ENCODE data around the gene SSH2. TPM values are rescaled to one million over a fixed set of nuclear protein-coding genes. Genes with fewer than 3 reads are reported as not detected.
A peak's percentile ranks its signal among the peaks of the same experiment; 100 is the strongest.

SSH2 gene
- total RNA-seq, 6 experiments from 2014 or later, result 22.2 to 27.0 (median 23.2) TPM

- H3K36me3 Mint-ChIP-seq (ENCODE audit: low read depth), result peaks cover 5% of the 10 kb centered on the region
- H3K4me3 Mint-ChIP-seq, result no peak overlapping the region; the same call in 1 of the 2 replicates
- H3K9me3 Mint-ChIP-seq, result no peaks in the 10 kb centered on the region
- TF ChIP-seq, protein P1, sequence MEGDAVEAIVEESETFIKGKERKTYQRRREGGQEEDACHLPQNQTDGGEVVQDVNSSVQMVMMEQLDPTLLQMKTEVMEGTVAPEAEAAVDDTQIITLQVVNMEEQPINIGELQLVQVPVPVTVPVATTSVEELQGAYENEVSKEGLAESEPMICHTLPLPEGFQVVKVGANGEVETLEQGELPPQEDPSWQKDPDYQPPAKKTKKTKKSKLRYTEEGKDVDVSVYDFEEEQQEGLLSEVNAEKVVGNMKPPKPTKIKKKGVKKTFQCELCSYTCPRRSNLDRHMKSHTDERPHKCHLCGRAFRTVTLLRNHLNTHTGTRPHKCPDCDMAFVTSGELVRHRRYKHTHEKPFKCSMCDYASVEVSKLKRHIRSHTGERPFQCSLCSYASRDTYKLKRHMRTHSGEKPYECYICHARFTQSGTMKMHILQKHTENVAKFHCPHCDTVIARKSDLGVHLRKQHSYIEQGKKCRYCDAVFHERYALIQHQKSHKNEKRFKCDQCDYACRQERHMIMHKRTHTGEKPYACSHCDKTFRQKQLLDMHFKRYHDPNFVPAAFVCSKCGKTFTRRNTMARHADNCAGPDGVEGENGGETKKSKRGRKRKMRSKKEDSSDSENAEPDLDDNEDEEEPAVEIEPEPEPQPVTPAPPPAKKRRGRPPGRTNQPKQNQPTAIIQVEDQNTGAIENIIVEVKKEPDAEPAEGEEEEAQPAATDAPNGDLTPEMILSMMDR (IDR thresholded peaks at IDR 0.05), result no peak
- H3K27ac Mint-ChIP-seq, result no peak overlapping the region
- DNase-seq, result no peak
- H3K27me3 Mint-ChIP-seq (ENCODE audit: insufficient read depth), result no peaks in the 10 kb centered on the region
- H3K4me1 Mint-ChIP-seq (ENCODE audit: low read depth), result peaks cover 29% of the 10 kb centered on the region
Measured at GRCh38 chr17:29927546-29927945, 2.5 kb downstream of the SSH2 start.

DNA sequence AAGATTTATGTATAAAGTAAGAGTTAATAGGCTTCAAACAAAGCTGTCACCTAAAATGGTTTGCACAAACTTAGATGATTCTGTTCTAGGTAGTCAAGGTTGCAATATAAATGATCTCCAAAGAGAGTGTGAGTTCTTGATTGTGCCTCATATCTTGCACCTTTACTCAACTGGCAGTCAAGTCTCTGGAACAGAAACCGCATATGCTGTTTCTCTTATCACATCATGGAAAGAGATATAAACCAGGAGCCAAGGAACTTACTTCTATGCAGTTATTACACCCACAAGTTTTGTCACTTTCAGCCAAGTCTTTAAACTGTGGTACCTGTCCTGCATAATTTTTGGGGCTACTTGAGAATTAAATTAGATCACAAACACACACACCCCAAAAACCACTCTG lies 5.2 kb downstream of the SSH2 start:
- peaks cover 5% of the 10 kb centered on the region for H3K36me3 Mint-ChIP-seq (ENCODE audit: low read depth)
- no peak overlapping the region for H3K4me3 Mint-ChIP-seq
- no peaks in the 10 kb centered on the region for H3K9me3 Mint-ChIP-seq
- H3K27ac Mint-ChIP-seq, result no peak overlapping the region
- H3K27me3 Mint-ChIP-seq (ENCODE audit: insufficient read depth), result no peaks in the 10 kb centered on the region
- no peak for DNase-seq
- peaks cover 32% of the 10 kb centered on the region for H3K4me1 Mint-ChIP-seq (ENCODE audit: low read depth)
- TF ChIP-seq, protein P1 (IDR thresholded peaks at IDR 0.05), result no peak

DNA sequence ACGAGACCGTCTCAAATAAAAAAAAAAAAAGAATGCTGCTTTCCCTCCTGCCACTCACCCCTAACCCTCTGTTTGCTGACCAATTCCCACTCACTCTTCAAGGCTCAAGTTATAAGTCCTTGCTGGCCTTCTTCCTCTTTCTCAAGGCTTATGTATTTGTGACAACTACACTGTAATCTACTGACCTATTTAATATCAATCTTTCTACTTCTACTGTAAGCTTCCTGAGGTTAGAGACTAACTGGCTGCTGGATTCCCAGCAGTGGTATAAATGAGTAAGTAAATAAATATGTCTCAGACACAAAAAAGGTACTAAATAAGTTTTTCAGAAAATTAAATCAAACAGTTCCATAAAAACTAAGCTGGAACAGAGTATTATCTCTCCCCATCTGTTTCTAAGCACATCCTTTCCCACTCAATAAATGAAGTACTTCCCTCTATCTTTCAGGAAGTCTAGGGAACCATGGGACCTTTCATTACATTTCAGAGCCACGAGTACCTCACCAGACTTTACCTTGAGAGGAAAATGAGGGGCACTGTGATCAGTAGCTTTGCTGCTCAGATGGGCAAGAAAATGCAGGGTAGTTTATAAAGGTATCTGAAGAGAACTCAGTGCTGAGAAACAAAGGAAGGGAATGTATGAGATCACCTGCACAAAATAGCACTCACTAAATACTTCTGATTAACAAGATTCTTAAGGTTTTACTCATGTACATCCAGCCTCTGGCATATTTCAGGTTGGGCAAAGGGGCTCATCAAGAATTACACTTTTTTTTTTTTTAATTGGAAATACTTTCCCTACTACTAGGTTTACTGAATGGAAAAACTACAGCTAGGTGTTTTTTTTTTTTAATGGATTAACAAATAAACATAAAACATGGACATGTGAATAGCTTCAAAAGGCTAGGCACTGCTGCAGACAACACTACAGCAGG lies 10.8 kb downstream of the SSH2 start:
- Mint-ChIP-seq H3K4me1 (ENCODE audit: low read depth) (peaks cover 42% of the 10 kb centered on the region), H3K36me3 (ENCODE audit: low read depth) (peaks cover 12% of the 10 kb centered on the region), H3K4me3 (peak overlapping the region; percentile 56), H3K27me3 (ENCODE audit: insufficient read depth) (no peaks in the 10 kb centered on the region), H3K27ac (peak overlapping the region; percentile 85), H3K9me3 (no peaks in the 10 kb centered on the region)
- DNase-seq, result peak; percentile 24
- TF ChIP-seq, protein P1 (IDR thresholded peaks at IDR 0.05), result no peak

- DNase-seq, result no peak
- peaks cover 12% of the 10 kb centered on the region for H3K36me3 Mint-ChIP-seq (ENCODE audit: low read depth)
Measured at GRCh38 chr17:29918016-29918415, 12.0 kb downstream of the SSH2 start.

DNA sequence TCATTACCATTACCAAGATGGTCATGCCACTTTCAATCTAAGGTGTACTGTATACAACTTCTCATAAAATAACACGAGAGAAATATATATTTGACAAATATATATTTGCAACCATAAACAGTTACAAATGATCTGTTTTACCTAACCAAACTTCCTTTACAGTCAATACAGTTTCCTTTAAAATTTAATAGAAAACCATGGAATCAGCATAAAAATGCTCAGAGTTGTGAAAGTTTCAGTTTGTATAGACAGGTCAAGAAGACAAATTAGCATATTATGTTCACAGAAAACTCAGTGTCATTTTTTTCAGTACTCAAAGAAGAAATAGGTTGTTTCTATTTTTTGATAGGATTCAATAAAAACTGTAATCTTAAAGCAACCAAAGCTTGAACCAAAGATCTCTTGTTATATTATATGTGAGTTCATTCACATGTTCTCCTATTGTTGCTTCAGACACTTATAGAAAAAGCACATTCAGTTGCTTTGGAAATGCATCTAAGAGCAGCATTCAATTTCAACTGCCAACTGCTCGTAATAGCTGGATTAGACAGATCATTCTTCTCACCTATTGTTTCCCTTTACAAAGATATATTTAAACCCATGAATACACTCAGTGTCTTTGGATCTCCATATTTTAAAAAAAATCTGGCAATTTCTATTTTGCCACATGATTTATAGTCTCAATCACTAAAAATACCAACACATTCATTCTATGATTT lies 15.1 kb downstream of the SSH2 start:
- TF ChIP-seq, protein P1 (IDR thresholded peaks at IDR 0.05), result no peak
- Mint-ChIP-seq H3K9me3 (no peaks in the 10 kb centered on the region), H3K27ac (no peak overlapping the region), H3K27me3 (ENCODE audit: insufficient read depth) (no peaks in the 10 kb centered on the region), H3K4me1 (ENCODE audit: low read depth) (peaks cover 61% of the 10 kb centered on the region), H3K4me3 (no peak overlapping the region), H3K36me3 (ENCODE audit: low read depth) (peaks cover 12% of the 10 kb centered on the region)
- DNase-seq, result no peak

More at GRCh38 chr17:29918016-29918415, 12.0 kb downstream of the SSH2 start:
- H3K4me3 Mint-ChIP-seq, result no peak overlapping the region
- peak overlapping the region; percentile 85; the same call in 1 of the 2 replicates for H3K27ac Mint-ChIP-seq
- TF ChIP-seq, protein P1 (IDR thresholded peaks at IDR 0.05), result no peak
- H3K9me3 Mint-ChIP-seq, result no peaks in the 10 kb centered on the region
- no peaks in the 10 kb centered on the region for H3K27me3 Mint-ChIP-seq (ENCODE audit: insufficient read depth)
- H3K4me1 Mint-ChIP-seq (ENCODE audit: low read depth), result peaks cover 38% of the 10 kb centered on the region
